Stimulated activated CD4-positive, alpha-beta T cell treated with anti-CD3 and anti-CD28 coated beads, Interleukin-12 subunit alpha, Interleukin-12 subunit beta, amount 100 ng/mL, for 48 hours (primary cell): ENCODE data around the gene P2RX5.

ENCODE experiments used
- DNase-seq, 3 donors: peaks; one replicate each; pipeline ENCODE4 v3.0.0-alpha.2; 2020; ENCODE audit warnings: low read depth in 2 of 3, low spot score in 1 of 3

Gene P2RX5

GRCh38 chr17:3657874-3658783, 37.8 kb downstream of the P2RX5 start:
- DNase-seq = no peak

- DNase-seq = no peak
These were observed 38.4 kb downstream of the P2RX5 start for GRCh38 chr17:3657588-3657869.

- no peak for DNase-seq
These were observed 39.0 kb downstream of the P2RX5 start for GRCh38 chr17:3656755-3657587.

- DNase-seq = no peak
These were observed 39.6 kb downstream of the P2RX5 start for GRCh38 chr17:3656353-3656752.

- no peak for DNase-seq
These were observed 40.2 kb downstream of the P2RX5 start for GRCh38 chr17:3655766-3656165.

- peak in 2 of 3 donors; percentile 38 to 41 for DNase-seq
These were observed 48.0 kb downstream of the P2RX5 start for GRCh38 chr17:3647769-3648555.

GRCh38 chr17:3647251-3647650, 48.7 kb downstream of the P2RX5 start:
- DNase-seq = no peak

GRCh38 chr17:3645310-3645709, 50.6 kb downstream of the P2RX5 start:
- no peak for DNase-seq

- no peak for DNase-seq
These were observed 52.0 kb downstream of the P2RX5 start for GRCh38 chr17:3643889-3644349.

- DNase-seq = no peak
These were observed 54.1 kb downstream of the P2RX5 start for GRCh38 chr17:3641717-3642486.

- DNase-seq = no peak
These were observed 54.9 kb downstream of the P2RX5 start for GRCh38 chr17:3641014-3641413.

GRCh38 chr17:3639981-3640596, 55.9 kb downstream of the P2RX5 start:
- peak; percentile 37 to 39 (median 38) for DNase-seq

- DNase-seq = no peak
These were observed 59.0 kb downstream of the P2RX5 start for GRCh38 chr17:3636908-3637373.

- peak; percentile 92 to 93 (median 93) for DNase-seq
These were observed 59.6 kb downstream of the P2RX5 start, which contains the start of the genes CTNS and SHPK for GRCh38 chr17:3636154-3636907. CTNS (plus strand) TSS chr17:3636760; CDS start chr17:3640207, 3,447 bp downstream. SHPK (minus strand) TSS chr17:3636250; CDS start chr17:3636219, 31 bp downstream.

GRCh38 chr17:3635474-3636153, 60.3 kb downstream of the P2RX5 start:
- no peak for DNase-seq

- no peak for DNase-seq
These were observed 63.7 kb downstream of the P2RX5 start for GRCh38 chr17:3632287-3632686.

GRCh38 chr17:3630781-3631180, 65.2 kb downstream of the P2RX5 start:
- no peak for DNase-seq

- no peak for DNase-seq
These were observed 68.2 kb downstream of the P2RX5 start for GRCh38 chr17:3627769-3628167.
